PFSK-1 (cell line): ENCODE data around the gene KRTAP10-11.

ENCODE experiments used
- FOXP2 ChIP-seq: optimal IDR thresholded peaks from 2 replicates; pipeline ENCODE3; 2011; ENCODE audit warnings: borderline replicate concordance, control low read depth, inconsistent platforms; ENCODE audit not compliant: insufficient read depth; ENCODE audit errors: extremely low read length, extremely low read depth
- POLR2AphosphoS5 ChIP-seq: IDR thresholded peaks from 2 replicates; pipeline ENCODE4 v1.6.1; 2012; ENCODE audit warnings: low read depth, mild to moderate bottlenecking, control low read depth, low read length, moderate library complexity
- REST ChIP-seq, 2 experiments: IDR thresholded peaks; 2 replicates each; pipeline versions ENCODE4 v1.6.1 to v1.8.0; 2011 to 2012; ENCODE audit warnings: low read depth in 2 of 2, low read length in 2 of 2, control low read depth in 1 of 2, inconsistent platforms in 1 of 2, mild to moderate bottlenecking in 1 of 2, moderate library complexity in 1 of 2; ENCODE audit not compliant: insufficient read depth in 1 of 2
- SIN3A ChIP-seq: IDR thresholded peaks from 2 replicates; pipeline ENCODE4 v1.6.1; 2012; ENCODE audit warnings: mild to moderate bottlenecking, low read length, moderate library complexity, borderline replicate concordance; ENCODE audit not compliant: insufficient read depth
- TAF1 ChIP-seq: IDR thresholded peaks from 2 replicates; pipeline ENCODE4 v1.6.1; 2012; ENCODE audit warnings: low read length, control low read depth, borderline replicate concordance; ENCODE audit not compliant: insufficient read depth

KRTAP10-11 gene

GRCh38 chr21:44616591-44616926 is 29.7 kb upstream of the KRTAP10-11 start:
- TF ChIP-seq FOXP2 (no peak), POLR2AphosphoS5 (no peak), REST (IDR thresholded peaks at IDR 0.05; ENCODE audit: insufficient read depth in 1 of 2, low read depth in 2 of 2, low read length in 2 of 2) (no peak), TAF1 (no peak), SIN3A (no peak)

GRCh38 chr21:44617071-44617501 is 29.1 kb upstream of the KRTAP10-11 start:
- TF ChIP-seq FOXP2 (no peak), POLR2AphosphoS5 (no peak), TAF1 (no peak), SIN3A (no peak), REST (IDR thresholded peaks at IDR 0.05; ENCODE audit: insufficient read depth in 1 of 2, low read depth in 2 of 2, low read length in 2 of 2) (no peak)

GRCh38 chr21:44618504-44618903 is 27.7 kb upstream of the KRTAP10-11 start:
- TF ChIP-seq TAF1 (no peak), REST (IDR thresholded peaks at IDR 0.05; ENCODE audit: insufficient read depth in 1 of 2, low read depth in 2 of 2, low read length in 2 of 2) (no peak), POLR2AphosphoS5 (no peak), SIN3A (no peak), FOXP2 (no peak)

GRCh38 chr21:44618909-44619308 is 27.3 kb upstream of the KRTAP10-11 start:
- no peak for TF ChIP-seq POLR2AphosphoS5
- no peak for TF ChIP-seq FOXP2
- no peak for TF ChIP-seq SIN3A
- no peak for TF ChIP-seq REST (IDR thresholded peaks at IDR 0.05; ENCODE audit: insufficient read depth in 1 of 2, low read depth in 2 of 2, low read length in 2 of 2)
- no peak for TF ChIP-seq TAF1

GRCh38 chr21:44619886-44620285 is 26.3 kb upstream of the KRTAP10-11 start:
- no peak for TF ChIP-seq SIN3A
- TF ChIP-seq REST (IDR thresholded peaks at IDR 0.05; ENCODE audit: insufficient read depth in 1 of 2, low read depth in 2 of 2, low read length in 2 of 2): no peak
- no peak for TF ChIP-seq TAF1
- no peak for TF ChIP-seq POLR2AphosphoS5
- no peak for TF ChIP-seq FOXP2
